Measurements from ENCODE around the gene THSD4. TPM values are rescaled to one million over a fixed set of nuclear protein-coding genes. Genes with fewer than 3 reads are reported as not detected.

The THSD4 gene
- total RNA-seq, 4 donors from 2014 or later: 23.0 to 68.5 (median 48.6) TPM

DNA sequence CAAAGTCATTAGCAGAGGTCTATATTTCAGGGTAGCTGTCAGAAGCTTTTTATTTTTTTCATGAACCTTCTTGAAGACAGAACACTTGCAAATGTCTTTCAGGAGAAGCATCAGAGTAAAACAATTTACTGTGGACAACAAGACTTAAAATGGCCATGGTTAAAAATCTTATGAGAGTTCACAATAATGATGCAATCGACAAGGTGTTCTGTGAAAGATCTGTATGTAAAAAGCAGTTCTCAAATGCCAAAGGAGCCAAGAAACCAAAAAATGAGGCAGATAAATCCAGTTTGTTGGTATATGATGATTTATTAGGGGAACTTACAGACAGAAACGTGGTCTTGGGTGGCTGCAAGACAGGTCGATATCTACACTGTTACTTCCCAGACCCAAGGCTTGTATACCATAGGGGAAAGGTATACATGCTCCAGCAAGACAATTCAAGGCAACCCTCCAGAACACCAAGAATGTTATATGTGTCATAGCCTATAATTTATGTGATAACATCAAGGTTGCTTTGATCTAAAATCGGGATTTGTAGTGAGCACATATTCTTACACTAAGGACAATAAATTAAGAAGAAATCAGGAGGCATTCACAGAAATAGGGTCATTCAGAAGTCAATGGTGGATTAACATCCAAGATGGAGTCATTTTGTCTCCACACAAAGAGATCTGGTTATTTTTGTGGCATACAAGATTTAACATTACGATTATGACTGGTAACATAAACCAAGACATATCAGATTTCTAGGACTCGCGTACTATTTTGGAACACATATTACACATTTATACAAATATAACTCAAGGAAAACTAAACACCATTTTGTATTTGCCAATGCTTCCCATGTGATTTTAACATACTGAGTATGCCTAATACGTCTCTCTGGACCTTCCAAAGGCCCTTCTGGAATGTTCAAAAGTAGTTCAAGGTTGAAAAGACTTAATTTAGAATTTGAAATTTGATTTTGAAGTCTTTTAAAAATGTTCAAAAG is 316.4 kb downstream of the THSD4 start:
- Histone ChIP-seq H3K9me3 (no peaks in the 10 kb centered on the region), H3K36me3 (no peaks in the 10 kb centered on the region), H3K27ac (no peak overlapping the region), H3K27me3 (no peaks in the 10 kb centered on the region), H3K4me1 (no peaks in the 10 kb centered on the region), H3K4me3 (replicated peaks in 1 of 3) (no peak overlapping the region)
- WGBS, 2 donors: 89 to 95% methylated on average over 8 of the region's 8 CpGs
- no peak for TF ChIP-seq POLR2A (IDR thresholded peaks at IDR 0.05)
- TF ChIP-seq, protein P1, sequence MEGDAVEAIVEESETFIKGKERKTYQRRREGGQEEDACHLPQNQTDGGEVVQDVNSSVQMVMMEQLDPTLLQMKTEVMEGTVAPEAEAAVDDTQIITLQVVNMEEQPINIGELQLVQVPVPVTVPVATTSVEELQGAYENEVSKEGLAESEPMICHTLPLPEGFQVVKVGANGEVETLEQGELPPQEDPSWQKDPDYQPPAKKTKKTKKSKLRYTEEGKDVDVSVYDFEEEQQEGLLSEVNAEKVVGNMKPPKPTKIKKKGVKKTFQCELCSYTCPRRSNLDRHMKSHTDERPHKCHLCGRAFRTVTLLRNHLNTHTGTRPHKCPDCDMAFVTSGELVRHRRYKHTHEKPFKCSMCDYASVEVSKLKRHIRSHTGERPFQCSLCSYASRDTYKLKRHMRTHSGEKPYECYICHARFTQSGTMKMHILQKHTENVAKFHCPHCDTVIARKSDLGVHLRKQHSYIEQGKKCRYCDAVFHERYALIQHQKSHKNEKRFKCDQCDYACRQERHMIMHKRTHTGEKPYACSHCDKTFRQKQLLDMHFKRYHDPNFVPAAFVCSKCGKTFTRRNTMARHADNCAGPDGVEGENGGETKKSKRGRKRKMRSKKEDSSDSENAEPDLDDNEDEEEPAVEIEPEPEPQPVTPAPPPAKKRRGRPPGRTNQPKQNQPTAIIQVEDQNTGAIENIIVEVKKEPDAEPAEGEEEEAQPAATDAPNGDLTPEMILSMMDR (IDR thresholded peaks at IDR 0.05): no peak
- DNase-seq: no peak
- intact Hi-C loops (cut with DNase I): no loop called here

DNA sequence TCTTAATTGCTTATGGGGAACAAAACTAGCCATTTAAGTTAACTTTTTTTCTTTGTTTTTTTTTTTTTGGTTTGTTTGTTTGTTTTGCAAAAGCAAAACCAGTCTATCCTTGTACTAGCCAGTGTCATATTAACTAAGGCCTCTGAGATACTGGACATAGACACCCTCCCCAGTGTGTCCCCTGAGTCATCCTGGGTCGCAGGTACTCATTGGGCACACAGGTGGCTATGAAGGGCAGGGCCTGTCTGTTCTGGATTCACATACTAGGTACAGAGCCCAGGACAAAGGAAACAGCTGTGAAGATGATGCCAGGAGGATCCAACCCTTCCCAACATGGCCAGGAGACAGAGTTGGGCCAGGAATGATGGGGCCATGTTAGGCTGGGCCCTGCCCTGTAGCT is 318.1 kb downstream of the THSD4 start:
- TF ChIP-seq, protein P1 (IDR thresholded peaks at IDR 0.05): no peak
- no peak for TF ChIP-seq POLR2A (IDR thresholded peaks at IDR 0.05)
- no peak for DNase-seq
- intact Hi-C loops (cut with DNase I): no loop called here
- Histone ChIP-seq H3K36me3 (no peaks in the 10 kb centered on the region), H3K27ac (no peak overlapping the region), H3K27me3 (no peaks in the 10 kb centered on the region), H3K4me3 (replicated peaks in 1 of 3) (no peak overlapping the region), H3K4me1 (peaks cover 0 to 2% of the 10 kb centered on the region in 2 donors), H3K9me3 (no peaks in the 10 kb centered on the region)
- WGBS, 2 donors: 92 to 100% methylated on average over 1 of the region's 1 CpG

DNA sequence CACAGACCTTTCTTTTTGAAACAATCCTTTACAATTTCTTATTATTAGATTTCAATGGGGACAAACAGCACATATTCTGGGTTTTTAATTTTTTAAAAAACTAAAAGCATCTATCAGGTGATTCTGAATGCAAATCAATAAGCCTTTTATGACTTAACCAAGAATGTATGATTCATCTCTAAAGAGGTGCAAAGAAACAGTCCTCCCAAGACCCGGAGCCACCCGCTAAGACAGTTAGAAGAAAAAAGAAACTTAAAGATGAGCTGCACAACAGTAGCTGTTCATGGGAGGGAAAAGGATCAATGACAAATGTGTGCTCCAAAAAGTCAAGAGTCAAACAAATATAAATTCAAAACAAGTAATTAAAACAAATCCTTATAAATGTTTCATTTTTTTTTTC is 319.5 kb downstream of the THSD4 start:
- no peak for TF ChIP-seq POLR2A (IDR thresholded peaks at IDR 0.05)
- TF ChIP-seq, protein P1 (IDR thresholded peaks at IDR 0.05): no peak
- Histone ChIP-seq H3K36me3 (no peaks in the 10 kb centered on the region), H3K4me3 (replicated peaks in 1 of 3) (no peak overlapping the region), H3K4me1 (peaks cover 0 to 2% of the 10 kb centered on the region in 2 donors), H3K27me3 (no peaks in the 10 kb centered on the region), H3K27ac (no peak overlapping the region), H3K9me3 (no peaks in the 10 kb centered on the region)
- DNase-seq: no peak
- intact Hi-C loops (cut with DNase I): no loop called here
- 94 to 97% methylated on average over 2 of the region's 2 CpGs for WGBS, 2 donors

DNA sequence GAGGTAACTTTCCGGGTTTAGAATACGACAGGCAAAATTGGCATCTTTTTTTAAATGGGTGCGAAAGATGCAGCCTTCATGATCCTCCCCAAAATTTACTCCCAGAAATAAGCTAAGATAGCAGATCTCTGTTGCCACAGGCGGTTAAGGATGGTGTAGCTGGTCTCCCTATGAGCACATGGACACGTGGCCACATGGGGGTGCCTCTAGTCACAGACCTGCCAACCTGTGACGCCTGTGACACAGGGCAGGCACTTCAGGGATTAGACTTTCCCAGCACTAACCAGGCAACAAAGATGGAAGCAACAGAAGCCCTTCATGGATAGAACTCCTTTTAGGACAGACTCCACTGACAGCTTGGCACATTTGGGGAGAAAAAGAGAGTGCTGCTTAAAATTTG is 320.3 kb downstream of the THSD4 start:
- H3K4me1 ChIP-seq: peaks cover 0 to 5% of the 10 kb centered on the region in 2 donors
- no peaks in the 10 kb centered on the region for H3K9me3 ChIP-seq
- no peak overlapping the region for H3K4me3 ChIP-seq (replicated peaks in 1 of 3)
- WGBS, 2 donors: 74 to 82% methylated on average over 6 of the region's 6 CpGs
- intact Hi-C loops (cut with DNase I): no loop called here
- H3K27me3 ChIP-seq: no peaks in the 10 kb centered on the region
- no peak for DNase-seq
- no peak overlapping the region for H3K27ac ChIP-seq
- H3K36me3 ChIP-seq: no peaks in the 10 kb centered on the region
- TF ChIP-seq, protein P1 (IDR thresholded peaks at IDR 0.05): no peak
- no peak for TF ChIP-seq POLR2A (IDR thresholded peaks at IDR 0.05)

DNA sequence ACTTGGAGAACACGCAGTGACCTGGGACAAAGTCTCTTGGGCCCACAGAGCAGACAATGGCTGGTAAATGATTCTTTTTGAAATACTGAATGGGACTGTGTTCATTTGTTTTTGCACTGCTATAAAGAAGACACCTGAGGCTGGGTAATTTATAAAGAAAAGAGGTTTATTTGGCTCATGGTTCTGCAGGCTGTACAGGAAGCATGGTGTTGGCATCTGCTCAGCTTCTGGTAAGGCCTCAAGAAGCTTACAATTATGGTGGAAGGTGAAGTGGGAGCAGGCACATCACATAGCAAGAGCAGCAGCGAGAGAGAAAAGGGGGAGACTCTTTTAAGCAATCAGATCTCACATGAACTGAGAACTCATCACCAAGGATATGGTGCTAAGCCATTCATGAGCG is 321.6 kb downstream of the THSD4 start:
- Histone ChIP-seq H3K27ac (no peak overlapping the region), H3K4me3 (replicated peaks in 1 of 3) (no peak overlapping the region), H3K9me3 (no peaks in the 10 kb centered on the region), H3K36me3 (no peaks in the 10 kb centered on the region), H3K27me3 (no peaks in the 10 kb centered on the region), H3K4me1 (peaks cover 0 to 6% of the 10 kb centered on the region in 2 donors)
- no peak for DNase-seq
- TF ChIP-seq, protein P1 (IDR thresholded peaks at IDR 0.05): no peak
- no peak for TF ChIP-seq POLR2A (IDR thresholded peaks at IDR 0.05)
- WGBS, 2 donors: 91 to 99% methylated on average over 3 of the region's 3 CpGs
- intact Hi-C loops (cut with DNase I): no loop called here

All from thyroid gland (tissue), 4 donors.